GM19455 (cell line): ENCODE results near the gene CDX4.
"Not testable (repeated sequence)": the region's sequence is repeated elsewhere in the genome, so short reads cannot be mapped to it uniquely, and the experiment has no call there.

Experiments used
- ATAC-seq: cut with Tn5 transposase; IDR thresholded peaks from one replicate; pipeline ENCODE4 v1.9.1; 2021; ENCODE audit not compliant: unreplicated experiment

Gene CDX4

GRCh38 chrX:73446831-73447230, at the start of gene CDX4:
TSS of gene CDX4 (plus strand) at chrX:73447053. CDS start at chrX:73447254, 201 bp downstream.
- no peak for ATAC-seq

GRCh38 chrX:73398185-73398914, 48.5 kb upstream of the CDX4 start:
- ATAC-seq = no peak

DNA sequence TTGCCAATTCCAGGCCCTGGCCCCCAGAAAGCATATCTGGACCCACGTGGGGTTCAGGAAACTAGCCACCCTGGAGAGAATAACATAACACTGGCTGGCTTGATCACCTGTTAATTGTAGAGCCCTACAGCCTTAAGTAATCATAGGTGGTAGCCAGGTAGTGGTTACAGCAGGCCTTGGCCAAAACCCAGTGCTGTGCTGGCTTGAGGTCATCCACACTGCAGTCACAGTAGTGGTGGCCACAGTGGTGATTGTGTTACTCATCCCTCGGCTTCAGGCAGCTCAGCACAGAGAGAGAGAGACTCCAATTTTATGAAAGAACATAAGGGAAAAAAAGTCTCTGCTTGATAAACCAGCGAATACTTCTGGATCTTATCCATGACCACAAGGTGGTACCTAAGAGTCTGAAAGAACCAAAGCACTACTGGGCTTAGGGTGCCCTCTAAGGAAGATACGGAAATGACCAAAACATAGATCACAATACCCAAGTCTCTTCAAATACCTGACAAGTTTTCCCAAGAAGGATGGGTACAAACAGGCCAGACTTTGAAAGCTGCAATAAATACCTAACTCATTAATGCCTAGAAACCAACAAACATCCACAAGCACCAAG, 46.6 kb upstream of the CDX4 start:
- ATAC-seq = no peak

DNA sequence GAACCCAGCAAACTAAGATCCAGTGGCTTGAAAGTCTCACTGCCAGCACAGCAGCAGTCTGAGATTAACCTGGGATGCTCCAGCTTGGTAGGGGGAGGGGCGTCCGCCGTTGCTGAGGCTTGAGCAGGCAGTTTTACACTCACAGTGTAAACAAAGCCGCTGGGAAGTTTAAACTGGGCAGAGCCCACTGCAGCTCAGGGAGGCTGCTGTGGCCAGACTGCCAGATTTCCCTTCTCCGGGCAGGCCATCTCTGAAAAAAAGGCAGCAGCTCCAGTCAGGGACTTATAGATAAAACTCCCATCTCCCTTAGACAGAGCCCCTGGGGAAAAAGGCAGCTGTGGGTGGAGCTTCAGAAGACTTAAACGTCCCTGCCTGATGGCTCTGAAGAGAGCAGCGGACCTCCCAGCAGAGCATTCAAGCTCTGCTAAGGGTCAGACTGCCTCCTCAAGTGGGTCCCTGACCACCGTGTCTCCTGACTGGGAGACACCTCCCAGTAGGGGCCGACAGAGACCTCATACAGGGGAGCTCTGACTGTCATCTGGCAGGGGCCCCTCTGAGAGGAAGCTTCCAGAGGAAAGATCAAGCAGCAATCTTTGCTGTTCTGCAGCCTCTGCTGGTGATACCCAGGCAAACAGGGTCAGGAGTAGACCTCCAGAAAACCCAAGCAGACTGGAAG, 45.1 kb upstream of the CDX4 start:
- ATAC-seq = no peak

- no peak for ATAC-seq
These were observed 33.9 kb upstream of the CDX4 start for GRCh38 chrX:73412930-73413329.

DNA sequence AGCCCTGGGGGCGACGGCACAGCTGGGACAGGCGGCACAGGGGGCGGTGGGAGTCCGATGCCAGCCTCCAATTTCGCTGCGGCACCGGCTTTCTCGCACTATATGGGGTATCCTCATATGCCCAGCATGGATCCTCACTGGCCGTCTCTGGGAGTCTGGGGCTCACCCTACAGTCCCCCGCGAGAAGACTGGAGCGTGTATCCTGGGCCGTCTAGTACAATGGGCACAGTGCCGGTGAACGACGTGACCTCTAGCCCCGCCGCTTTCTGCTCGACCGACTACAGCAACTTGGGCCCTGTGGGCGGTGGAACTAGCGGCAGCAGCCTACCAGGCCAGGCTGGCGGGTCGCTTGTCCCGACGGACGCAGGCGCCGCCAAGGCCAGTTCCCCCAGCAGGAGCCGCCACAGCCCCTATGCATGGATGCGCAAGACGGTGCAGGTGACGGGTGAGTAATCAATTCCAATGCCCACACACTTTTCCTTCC, 500 bp downstream of the CDX4 start:
- no peak for ATAC-seq

DNA sequence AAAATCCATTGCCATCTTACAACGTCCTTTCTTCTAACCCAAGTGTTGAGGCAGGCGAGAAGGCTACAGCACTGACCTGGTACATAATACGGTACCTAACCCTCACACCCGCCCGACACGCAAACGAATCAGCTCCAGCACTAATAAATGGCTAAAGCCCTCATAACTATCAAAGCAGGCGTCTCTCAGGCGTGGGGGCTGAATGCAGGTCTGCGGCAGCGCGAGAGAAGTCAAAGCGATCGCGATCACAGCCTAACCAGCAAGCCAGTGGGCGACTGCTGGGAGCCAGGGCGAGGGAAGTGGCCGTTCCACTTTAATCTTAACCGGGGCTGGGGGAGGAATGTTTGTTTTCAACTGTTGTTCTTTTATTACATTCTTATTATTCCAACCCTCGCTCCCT, 1.5 kb downstream of the CDX4 start:
- no peak for ATAC-seq

- no peak for ATAC-seq
These were observed 8.3 kb downstream of the CDX4 start for GRCh38 chrX:73455171-73455570.

GRCh38 chrX:73457306-73457705, 10.5 kb downstream of the CDX4 start:
- no peak for ATAC-seq

- no peak for ATAC-seq
These were observed 21.5 kb downstream of the CDX4 start for GRCh38 chrX:73468376-73468775.

DNA sequence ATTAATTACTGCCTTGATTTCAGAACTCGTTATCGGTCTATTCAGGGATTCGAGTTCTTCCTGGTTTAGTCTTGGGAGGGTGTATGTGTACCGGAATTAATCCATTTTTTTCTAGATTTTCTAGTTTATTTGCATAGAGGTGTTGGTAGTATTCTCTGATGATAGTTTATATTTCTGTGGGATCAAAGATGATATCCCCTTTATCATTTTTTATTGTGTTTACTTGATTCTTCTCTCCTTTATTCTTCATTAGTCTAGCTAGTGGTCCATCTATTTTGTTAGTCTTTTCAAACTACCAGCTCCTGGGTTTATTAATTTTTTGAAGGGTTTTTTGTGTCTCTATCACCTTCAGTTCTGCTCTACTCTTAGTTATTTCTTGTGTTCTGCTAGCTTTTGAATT, 32.1 kb downstream of the CDX4 start:
- ATAC-seq = no peak

DNA sequence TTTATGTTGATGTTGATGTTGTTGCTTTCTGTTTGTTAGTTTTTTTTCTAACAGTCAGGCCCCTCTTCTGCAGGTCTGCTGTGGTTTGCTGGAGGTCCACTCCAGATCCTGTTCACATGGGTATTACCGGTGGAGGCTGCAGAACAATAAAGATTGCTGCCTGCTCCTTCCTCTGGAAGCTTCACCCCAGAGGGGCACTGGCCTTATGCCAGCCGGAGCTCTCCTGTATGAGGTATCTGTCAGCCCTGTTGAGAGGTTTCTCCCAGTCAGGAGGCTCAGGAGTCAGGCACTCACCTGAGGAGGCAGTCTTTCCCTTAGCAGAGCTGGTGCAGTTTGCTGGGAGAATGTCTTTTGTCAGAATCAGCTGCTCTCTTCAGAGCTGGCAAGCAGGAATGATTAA, 34.7 kb downstream of the CDX4 start:
- ATAC-seq = no peak

DNA sequence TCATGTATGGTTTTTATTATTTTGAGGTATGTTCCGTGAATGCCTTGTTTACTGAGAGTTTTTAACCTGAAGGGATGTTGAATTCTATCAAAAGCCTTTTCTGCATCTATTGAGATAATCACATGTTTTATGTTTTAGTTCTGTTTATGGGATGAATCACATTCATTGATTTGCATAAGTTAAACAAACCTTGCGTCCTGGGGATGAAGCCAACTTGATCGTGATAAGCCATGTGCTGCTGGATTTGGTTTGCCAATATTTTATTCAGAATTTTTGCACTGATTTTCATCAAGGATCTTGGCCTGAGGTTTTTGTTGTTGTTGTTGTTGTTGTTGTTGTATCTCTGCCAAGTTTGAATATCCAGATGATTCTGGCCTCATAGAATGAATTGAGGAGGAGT, 43.8 kb downstream of the CDX4 start:
- ATAC-seq = no peak

- ATAC-seq = not testable (repeated sequence)
These were observed 45.3 kb downstream of the CDX4 start for GRCh38 chrX:73492178-73492577.
